Measurements from ENCODE around the gene COA6.

The COA6 gene

GRCh38 chr1:234433563-234434285 lies 60.5 kb downstream of the COA6 start:
- Histone ChIP-seq H3K36me3 (ENCODE audit: insufficient read depth, low read length) (peaks cover 24% of the 10 kb centered on the region), H3K27ac (no peak overlapping the region), H3K9me3 (ENCODE audit: low read depth, low read length) (peaks cover under 1% of the 10 kb centered on the region; the same call in 1 of the 2 replicates), H3K4me3 (no peak overlapping the region), H3K9ac (ENCODE audit: insufficient read length) (no peak overlapping the region)
- DNase-seq (ENCODE audit: low read depth, low spot score) = no peak
- no peak for TF ChIP-seq EZH2 (IDR thresholded peaks at IDR 0.05)
- no peak for TF ChIP-seq POLR2AphosphoS5 (IDR thresholded peaks at IDR 0.05; ENCODE audit: borderline replicate concordance, low read depth, low read length)
- TF ChIP-seq FOXP2 (optimal IDR thresholded peaks at IDR 0.05; ENCODE audit: control extremely low read depth, extremely low read length, insufficient read depth) = no peak
